Stimulated activated naive CD8-positive, alpha-beta T cell treated with anti-CD3 and anti-CD28 coated beads, Interleukin-15, Interleukin-2, amounts not matched to agents 100 U/mL and 50 U/mL, for 24 hours (primary cell): ENCODE measurements around the gene STOML2.

Experiments
- ATAC-seq: fragments of 150-1000 bp; cut with Tn5 transposase; one replicate; pipeline ENCODE4 v1.10.0; 2021
- DNase-seq: peaks from one replicate; pipeline ENCODE4 v3.0.0; 2021

Gene STOML2

GRCh38 chr9:35072461-35073278 is 30.3 kb downstream of the STOML2 start, which contains the start of gene VCP:
Gene VCP, minus strand, starts transcription at chr9:35072625. Its CDS starts 272 bp downstream, at chr9:35072353.
- DNase-seq (peak; percentile 96), ATAC-seq (peak; percentile 90)

GRCh38 chr9:35071814-35072460 is 31.0 kb downstream of the STOML2 start:
- ATAC-seq (peak; percentile 69), DNase-seq (peak; percentile 80)

GRCh38 chr9:35070823-35071813 is 31.8 kb downstream of the STOML2 start:
- no peak for ATAC-seq
- no peak for DNase-seq

- DNase-seq = no peak
These were observed 33.9 kb downstream of the STOML2 start for GRCh38 chr9:35069020-35069419.

GRCh38 chr9:35067056-35067455 is 35.9 kb downstream of the STOML2 start:
- DNase-seq = no peak
- ATAC-seq = no peak

More at GRCh38 chr9:35069020-35069419, 33.9 kb downstream of the STOML2 start:
- ATAC-seq = no peak

GRCh38 chr9:35060548-35061207 is 42.3 kb downstream of the STOML2 start:
- DNase-seq (no peak), ATAC-seq (no peak)

GRCh38 chr9:35059438-35059837 is 43.5 kb downstream of the STOML2 start:
- no peak for ATAC-seq
- no peak for DNase-seq

GRCh38 chr9:35057271-35057620 is 45.7 kb downstream of the STOML2 start:
- ATAC-seq (no peak), DNase-seq (no peak)

GRCh38 chr9:35056571-35057270 is 46.2 kb downstream of the STOML2 start:
- ATAC-seq (peak; percentile 15), DNase-seq (no peak)

- DNase-seq = no peak
- no peak for ATAC-seq
These were observed 47.9 kb downstream of the STOML2 start for GRCh38 chr9:35054871-35055644.

GRCh38 chr9:35054185-35054835 is 48.6 kb downstream of the STOML2 start:
- DNase-seq (no peak), ATAC-seq (no peak)

- peak; percentile 67 for DNase-seq
- peak; percentile 55 for ATAC-seq
These were observed 51.6 kb downstream of the STOML2 start for GRCh38 chr9:35051069-35051967.
